Testis (tissue), 2 donors: Measurements from ENCODE around the gene EIF3M.

Source experiments
- POLR2A ChIP-seq: fragments of 450-650 bp; IDR thresholded peaks from one replicate; pipeline ENCODE4 v1.6.1; 2017; ENCODE audit warnings: antibody characterized with exemption, mild to moderate bottlenecking, moderate library complexity
- TF ChIP-seq, protein P1 (sequence below), 3 experiments: fragments of 450-650 bp in 2 of 3; fragments of 200-600 bp in 1 of 3; sonication (generic) in 1 of 3; IDR thresholded peaks; one replicate each; pipeline ENCODE4 v1.5.1; 2016 to 2019; ENCODE audit warnings: antibody characterized with exemption in 3 of 3, mild to moderate bottlenecking in 2 of 3, moderate library complexity in 1 of 3

DNA sequence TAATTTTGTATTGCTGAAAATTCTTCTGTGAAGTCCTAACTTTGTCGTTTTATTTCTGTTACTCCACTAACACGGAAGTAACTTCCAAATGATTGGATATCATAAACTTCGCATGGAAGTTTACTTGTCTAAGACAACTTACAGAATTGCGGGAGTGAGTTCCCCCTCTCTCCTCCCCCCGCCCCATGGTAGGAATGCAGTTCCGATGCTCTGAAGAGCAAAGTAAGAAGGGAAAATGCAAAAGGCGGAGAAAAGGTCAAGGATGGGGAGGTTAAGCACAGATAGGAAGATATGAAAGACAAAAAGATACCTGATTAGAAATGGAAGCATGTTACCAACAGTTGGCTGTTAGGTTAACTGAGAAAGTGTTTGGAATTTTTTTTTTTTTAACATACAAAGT, 1.3 kb downstream of the EIF3M start:
- TF ChIP-seq, protein P1, sequence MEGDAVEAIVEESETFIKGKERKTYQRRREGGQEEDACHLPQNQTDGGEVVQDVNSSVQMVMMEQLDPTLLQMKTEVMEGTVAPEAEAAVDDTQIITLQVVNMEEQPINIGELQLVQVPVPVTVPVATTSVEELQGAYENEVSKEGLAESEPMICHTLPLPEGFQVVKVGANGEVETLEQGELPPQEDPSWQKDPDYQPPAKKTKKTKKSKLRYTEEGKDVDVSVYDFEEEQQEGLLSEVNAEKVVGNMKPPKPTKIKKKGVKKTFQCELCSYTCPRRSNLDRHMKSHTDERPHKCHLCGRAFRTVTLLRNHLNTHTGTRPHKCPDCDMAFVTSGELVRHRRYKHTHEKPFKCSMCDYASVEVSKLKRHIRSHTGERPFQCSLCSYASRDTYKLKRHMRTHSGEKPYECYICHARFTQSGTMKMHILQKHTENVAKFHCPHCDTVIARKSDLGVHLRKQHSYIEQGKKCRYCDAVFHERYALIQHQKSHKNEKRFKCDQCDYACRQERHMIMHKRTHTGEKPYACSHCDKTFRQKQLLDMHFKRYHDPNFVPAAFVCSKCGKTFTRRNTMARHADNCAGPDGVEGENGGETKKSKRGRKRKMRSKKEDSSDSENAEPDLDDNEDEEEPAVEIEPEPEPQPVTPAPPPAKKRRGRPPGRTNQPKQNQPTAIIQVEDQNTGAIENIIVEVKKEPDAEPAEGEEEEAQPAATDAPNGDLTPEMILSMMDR (IDR thresholded peaks at IDR 0.05), result no peak
- TF ChIP-seq POLR2A, result no peak
